Psoas muscle (tissue), 8 donors: Measurements from ENCODE around the gene ARL16. TPM values are rescaled to one million over a fixed set of nuclear protein-coding genes. Genes with fewer than 3 reads are reported as not detected.

Experiments
- ATAC-seq, 4 donors: fragments of 200-7000 bp; cut with Tn5 transposase; one replicate each; pipeline ENCODE4 v1.9.1; 2020; ENCODE audit warnings: moderate library complexity in 3 of 4, mild to moderate bottlenecking in 2 of 4
- DNase-seq, 2 donors: peaks; one replicate each; pipeline ENCODE4 v3.0.0-alpha.2; 2020
- H3K27ac ChIP-seq: fragments of 200-600 bp; one replicate; pipeline ENCODE4 v1.8.0; 2022
- H3K27me3 ChIP-seq, 3 donors: fragments of 200-600 bp in 1 of 3; one replicate each; pipeline versions ENCODE4 v1.6.1 to v1.8.0; 2013 to 2022; ENCODE audit warnings: low read length in 2 of 3, mild to moderate bottlenecking in 2 of 3, moderate library complexity in 1 of 3; ENCODE audit not compliant: insufficient read depth in 3 of 3
- H3K36me3 ChIP-seq, 2 donors: fragments of 200-600 bp in 1 of 2; one replicate each; pipeline versions ENCODE4 v1.6.1 to v1.8.0; 2013 to 2022; ENCODE audit warnings: low read depth in 1 of 2, mild to moderate bottlenecking in 1 of 2, moderate library complexity in 1 of 2; ENCODE audit not compliant: insufficient read depth in 1 of 2
- H3K4me1 ChIP-seq: fragments of 200-600 bp; one replicate; pipeline ENCODE4 v1.8.0; 2022
- H3K4me3 ChIP-seq: fragments of 200-600 bp; one replicate; pipeline ENCODE4 v1.8.0; 2022; ENCODE audit warnings: mild to moderate bottlenecking
- H3K9me3 ChIP-seq: fragments of 200-600 bp; one replicate; pipeline ENCODE4 v1.8.0; 2022
- WGBS, 3 donors: extraction: QIAGEN DNeasy Blood & Tissue Kit; methylation state at CpG; one replicate each; pipeline versions ENCODE4 v1.1.6 to v1.1.7; 2013; 5-methylcytosine and 5-hydroxymethylcytosine counted together
- intact Hi-C, 2 donors: fragments of 100-400 bp; cut with DNase I; formaldehyde crosslinking; loops; one replicate each; pipeline versions ENCODE4 v1.11.0 to v1.14.2; 2022
- polyA plus RNA-seq, 3 donors: library from polyadenylated mRNA; stranded (reverse); fragments of 200-250 nt; gene quantifications; one replicate each; pipeline ENCODE4 v1.2.3, GENCODE V29; 2013
- total RNA-seq, 4 donors: library from RNA; stranded (reverse); fragmentation: NEBNext Ultra II Directional in 2 of 4; extraction: Animal tissue kit (Norgen Biotek cat#: 25700) in 2 of 4; gene quantifications; one replicate each; pipeline versions ENCODE4 v1.2.1 to v1.2.4, GENCODE V29; 2021 to 2023
- TF ChIP-seq, protein P1 (sequence below): fragments of 200-600 bp; IDR thresholded peaks from one replicate; pipeline ENCODE4 v1.8.0; 2022; ENCODE audit warnings: antibody characterized with exemption
- donor health status: healthy with polysubstance abuse.
- donor health status: DM: no; HTN: no; CAD: no; lungs with moderate emphysema.
- donor health status: Bipolar disorder and iron deficiency.
- donor health status: healthy.
- donor health status: DM: yes; HTN: yes; CAD: no.
- donor health status: DM: no; HTN: no; CAD: no.
- donor health status: DM: no; HTN: no; CAD: no.
- donor health status: DM: yes; HTN: yes; CAD: no.

Gene ARL16
- total and polyA plus RNA-seq, 7 donors = 7.8 to 29.3 (median 15.6) TPM

GRCh38 chr17:81640011-81640410 is 43.6 kb downstream of the ARL16 start:
- Histone ChIP-seq H3K4me3 (no peak overlapping the region), H3K27ac (no peak overlapping the region), H3K9me3 (no peaks in the 10 kb centered on the region), H3K4me1 (peaks cover 18% of the 10 kb centered on the region), H3K36me3 (peaks cover 0 to 5% of the 10 kb centered on the region in 2 donors), H3K27me3 (no peaks in the 10 kb centered on the region)
- no peak for DNase-seq
- intact Hi-C loops = no loop called here
- TF ChIP-seq, protein P1, sequence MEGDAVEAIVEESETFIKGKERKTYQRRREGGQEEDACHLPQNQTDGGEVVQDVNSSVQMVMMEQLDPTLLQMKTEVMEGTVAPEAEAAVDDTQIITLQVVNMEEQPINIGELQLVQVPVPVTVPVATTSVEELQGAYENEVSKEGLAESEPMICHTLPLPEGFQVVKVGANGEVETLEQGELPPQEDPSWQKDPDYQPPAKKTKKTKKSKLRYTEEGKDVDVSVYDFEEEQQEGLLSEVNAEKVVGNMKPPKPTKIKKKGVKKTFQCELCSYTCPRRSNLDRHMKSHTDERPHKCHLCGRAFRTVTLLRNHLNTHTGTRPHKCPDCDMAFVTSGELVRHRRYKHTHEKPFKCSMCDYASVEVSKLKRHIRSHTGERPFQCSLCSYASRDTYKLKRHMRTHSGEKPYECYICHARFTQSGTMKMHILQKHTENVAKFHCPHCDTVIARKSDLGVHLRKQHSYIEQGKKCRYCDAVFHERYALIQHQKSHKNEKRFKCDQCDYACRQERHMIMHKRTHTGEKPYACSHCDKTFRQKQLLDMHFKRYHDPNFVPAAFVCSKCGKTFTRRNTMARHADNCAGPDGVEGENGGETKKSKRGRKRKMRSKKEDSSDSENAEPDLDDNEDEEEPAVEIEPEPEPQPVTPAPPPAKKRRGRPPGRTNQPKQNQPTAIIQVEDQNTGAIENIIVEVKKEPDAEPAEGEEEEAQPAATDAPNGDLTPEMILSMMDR = no peak
- no peak for ATAC-seq
- 89 to 94% (median 91%) methylated on average over 9 of the region's 9 CpGs for WGBS, 3 donors

DNA sequence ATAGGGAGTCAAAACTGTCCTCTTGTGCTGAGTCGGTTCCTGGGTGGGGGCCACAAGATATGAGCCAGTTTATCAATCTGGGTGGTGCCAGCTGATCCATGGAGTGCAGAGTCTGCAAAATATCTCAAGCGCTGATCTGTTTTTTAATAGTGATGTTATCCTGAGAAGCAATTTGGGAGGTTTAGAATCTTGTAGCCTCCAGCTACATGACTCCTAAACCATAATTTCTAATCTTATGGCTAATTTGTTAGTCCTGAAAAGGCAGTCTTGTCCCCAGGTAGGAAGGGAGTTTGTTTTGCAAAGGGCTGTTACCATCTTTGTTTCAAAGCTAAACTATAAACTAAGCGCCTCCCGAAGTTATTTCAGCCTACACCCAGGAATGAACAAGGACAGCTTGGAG is 44.9 kb downstream of the ARL16 start:
- ATAC-seq (no peak), DNase-seq (no peak)
- no peaks in the 10 kb centered on the region for H3K9me3 ChIP-seq
- H3K36me3 ChIP-seq = peaks cover 0 to 5% of the 10 kb centered on the region in 2 donors
- peaks cover 31% of the 10 kb centered on the region for H3K4me1 ChIP-seq
- H3K27me3 ChIP-seq = no peaks in the 10 kb centered on the region
- intact Hi-C loops = loop anchor here in 1 of 2 donors (5.0 kb wide), 1 partner anchor 44 kb away; the partner anchor contains the start of genes ARL16 and HGS
- TF ChIP-seq, protein P1 = no peak
- 76 to 84% (median 83%) methylated on average over 4 of the region's 4 CpGs for WGBS, 3 donors
- H3K27ac ChIP-seq = no peak overlapping the region
- H3K4me3 ChIP-seq = no peak overlapping the region

DNA sequence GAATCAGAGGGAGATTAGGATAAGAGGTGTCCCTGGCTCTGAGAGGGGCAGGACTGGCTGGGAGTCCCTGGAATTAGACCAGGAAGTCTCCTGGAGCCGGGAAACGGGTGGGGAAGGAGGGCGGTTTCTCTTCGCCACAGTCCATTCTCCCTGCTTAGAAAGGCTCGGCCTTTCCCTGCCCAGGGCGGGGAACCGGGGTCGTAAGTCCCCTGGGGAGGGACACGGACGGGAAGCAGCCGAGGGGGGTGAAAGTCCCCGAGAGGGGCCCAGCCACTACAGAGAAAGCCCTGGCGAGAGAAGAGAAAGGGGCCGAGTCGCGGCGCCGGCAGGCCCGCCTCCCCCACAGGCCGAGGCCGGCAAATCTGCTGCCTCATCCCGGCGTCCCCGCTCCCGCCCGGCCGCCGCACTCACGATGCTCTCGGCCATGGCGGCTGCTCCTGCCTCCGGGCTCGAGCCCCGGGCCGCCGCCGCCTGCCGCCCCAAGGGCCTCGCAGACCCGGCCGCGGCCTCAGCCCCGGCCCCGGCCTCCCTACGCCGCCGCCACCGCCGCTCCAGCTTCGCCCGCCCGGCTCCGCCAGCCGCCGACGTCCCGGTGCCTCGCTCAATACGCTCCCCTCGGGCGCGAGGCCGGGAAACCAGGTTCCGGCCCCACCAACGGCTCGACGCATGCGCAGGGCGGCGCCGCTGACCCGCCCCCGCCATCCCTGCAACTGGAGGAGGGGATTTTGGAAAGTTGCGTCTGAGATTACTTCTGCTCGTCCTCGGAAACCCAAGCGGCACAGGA is 46.9 kb downstream of the ARL16 start, which contains the start of the genes NPLOC4 and TSPAN10:
Gene NPLOC4 (minus strand): TSS at position 608 of the 784 bp plus-strand sequence. CDS start 182 bp downstream, at position 426.
Gene TSPAN10 (plus strand): TSS at position 692 of the 784 bp plus-strand sequence. CDS start 5,217 bp downstream, outside the sequence.
- TF ChIP-seq, protein P1 = no peak
- peak within 1 kb of the TSS; percentile 95 for H3K27ac ChIP-seq
- H3K4me3 ChIP-seq = peak within 1 kb of the TSS; percentile 94
- H3K9me3 ChIP-seq = no peaks in the 10 kb centered on the region
- no peaks in the 10 kb centered on the region for H3K27me3 ChIP-seq
- H3K36me3 ChIP-seq = peaks cover 0 to 19% of the 10 kb centered on the region in 2 donors
- WGBS, 3 donors = 0% methylated on average over 50 to 77 of the region's 77 CpGs
- ATAC-seq = peak; percentile 73 to 80 (median 77)
- peaks cover 40% of the 10 kb centered on the region for H3K4me1 ChIP-seq
- DNase-seq = peak; percentile 87 to 91
- intact Hi-C loops = loop anchor here (2.0 to 5.0 kb wide), 2 partner anchors 30 to 46 kb away; partner anchors contain the start of genes CCDC137 (in 2 of the 2), OXLD1 (in 2 of the 2), ARL16 (in 1 of the 2) and HGS (in 1 of the 2)

DNA sequence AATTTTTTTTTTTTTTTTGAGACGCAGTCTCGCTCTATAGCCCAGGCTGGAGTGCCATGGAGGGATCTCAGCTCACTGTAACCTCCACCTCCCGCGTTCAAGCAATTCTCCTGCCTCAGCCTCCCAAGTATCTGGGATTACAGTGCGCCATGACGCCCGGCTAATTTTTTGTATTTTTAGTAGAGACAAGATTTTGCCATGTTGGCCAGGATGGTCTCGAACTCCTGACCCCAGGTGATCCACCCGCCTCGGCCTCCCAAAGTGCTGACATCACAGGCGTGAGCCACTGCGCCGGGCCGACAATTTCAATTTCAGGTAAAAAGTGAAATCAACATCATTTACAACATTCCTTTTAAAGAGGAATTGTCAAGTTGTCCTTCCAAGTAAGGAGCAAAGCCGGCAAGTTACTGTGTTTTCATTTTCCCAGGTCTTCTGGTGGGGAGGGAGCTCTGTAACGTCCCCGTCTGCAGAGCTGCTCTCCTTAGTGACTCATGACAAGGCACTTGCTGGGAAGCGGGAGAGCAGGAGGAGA is 47.6 kb downstream of the ARL16 start:
- intact Hi-C loops = loop anchor here (2.0 to 5.0 kb wide), 2 partner anchors 31 to 46 kb away; partner anchors contain the start of genes CCDC137 (in 2 of the 2), OXLD1 (in 2 of the 2), ARL16 (in 1 of the 2) and HGS (in 1 of the 2)
- H3K27ac ChIP-seq = peak overlapping the region; percentile 95
- WGBS, 3 donors = 27 to 33% (median 29%) methylated on average over 18 of the region's 18 CpGs
- ATAC-seq (peak; percentile 66 to 76 (median 72)), DNase-seq (no peak)
- H3K9me3 ChIP-seq = no peaks in the 10 kb centered on the region
- TF ChIP-seq, protein P1 = no peak
- peaks cover 0 to 26% of the 10 kb centered on the region in 2 donors for H3K36me3 ChIP-seq
- peaks cover 42% of the 10 kb centered on the region for H3K4me1 ChIP-seq
- no peaks in the 10 kb centered on the region for H3K27me3 ChIP-seq
- peak overlapping the region; percentile 94 for H3K4me3 ChIP-seq
